Right lobe of liver (tissue), 4 donors: Measurements from ENCODE around the gene ENKD1.

Experiments used
- CTCF ChIP-seq, 4 donors: fragments of 200-600 bp in 3 of 4; fragments of 450-650 bp in 1 of 4; IDR thresholded peaks; one replicate each; pipeline versions ENCODE4 v1.5.1 to v1.8.0; 2016 to 2022; ENCODE audit warnings: antibody characterized with exemption in 4 of 4, mild to moderate bottlenecking in 2 of 4
- POLR2A ChIP-seq: fragments of 450-650 bp; IDR thresholded peaks from one replicate; pipeline ENCODE4 v1.6.1; 2017; ENCODE audit warnings: antibody characterized with exemption, mild to moderate bottlenecking
- donor health status: DM: no; HTN: no; CAD: no.
- donor health status: DM: no; HTN: no; CAD: no.
- donor health status: DM: no; HTN: yes; CAD: no.

DNA sequence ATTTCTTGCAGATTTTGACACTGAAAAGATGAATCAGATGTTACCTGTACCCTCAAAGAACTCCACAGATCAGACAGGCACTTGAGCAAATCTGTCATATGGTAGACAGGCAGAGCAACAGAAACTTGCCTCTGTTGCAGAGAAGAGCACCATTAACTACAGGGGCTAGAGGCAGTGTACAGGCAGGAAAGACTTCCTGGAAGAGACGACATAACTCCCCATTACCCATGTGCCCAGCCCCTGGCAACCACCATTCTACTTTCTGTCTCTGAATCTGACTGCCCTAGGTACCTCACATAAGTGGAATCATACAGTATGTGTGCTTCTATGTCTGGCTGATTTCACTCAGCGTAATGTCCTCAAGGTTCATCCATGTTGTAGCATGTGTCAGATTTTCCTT is 37.1 kb upstream of the ENKD1 start:
- no peak for TF ChIP-seq CTCF (IDR thresholded peaks at IDR 0.05)
- no peak for TF ChIP-seq POLR2A
